Stimulated activated CD4-positive, alpha-beta T cell treated with anti-CD3 and anti-CD28 coated beads, Interleukin-2, amount 100 ng/mL, for 4 hours (primary cell): Measurements from ENCODE around the gene RING1.

Experiments
- DNase-seq: peaks from one replicate; pipeline ENCODE4 v3.0.0-alpha.2; 2020; ENCODE audit warnings: low read depth

The RING1 gene

DNA sequence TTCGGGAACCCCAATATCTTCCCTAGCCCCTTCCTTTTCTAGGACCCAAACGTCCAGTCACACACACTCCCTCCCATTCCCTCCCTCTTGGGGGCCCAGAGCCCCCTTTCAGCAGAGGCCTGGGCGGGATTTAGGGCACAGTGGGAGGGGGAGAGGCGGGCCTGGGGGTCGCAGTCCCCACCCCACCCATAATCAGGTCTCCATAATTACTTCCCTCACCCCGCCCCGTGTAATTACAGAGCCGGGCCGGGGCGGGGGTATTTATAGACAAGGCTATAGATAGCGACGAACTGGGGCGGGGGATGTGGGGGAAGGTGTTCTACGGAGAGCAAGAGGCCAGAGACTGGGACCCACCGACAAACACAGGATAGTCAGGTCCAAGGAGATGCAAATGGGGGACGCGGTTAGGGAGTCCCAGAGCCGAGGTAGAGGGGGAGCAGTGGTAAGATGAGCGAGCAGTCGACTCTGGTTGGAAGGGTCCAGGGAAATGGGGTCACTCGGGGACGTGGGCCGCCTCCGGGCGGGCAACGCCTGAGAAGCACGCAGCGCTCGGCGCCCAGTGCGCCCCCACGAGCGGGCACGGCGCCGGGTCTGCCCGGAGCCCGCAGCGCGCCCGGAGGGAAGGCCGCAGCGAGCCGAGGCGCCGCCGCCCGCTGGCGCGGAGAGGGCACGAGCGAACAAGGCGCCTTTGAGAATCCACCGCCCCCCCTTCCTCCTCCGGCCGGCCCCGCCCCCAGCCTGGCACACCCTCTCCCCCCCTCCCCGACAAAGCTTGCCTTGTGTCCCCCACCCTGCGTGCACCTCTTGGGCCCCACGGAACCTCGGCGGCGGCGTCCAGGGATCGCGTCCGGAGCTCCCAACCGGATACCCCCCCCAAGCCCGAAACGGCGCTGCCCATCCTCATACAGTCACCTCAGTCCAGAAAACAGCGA, 15.4 kb upstream of the RING1 start:
- DNase-seq: no peak

DNA sequence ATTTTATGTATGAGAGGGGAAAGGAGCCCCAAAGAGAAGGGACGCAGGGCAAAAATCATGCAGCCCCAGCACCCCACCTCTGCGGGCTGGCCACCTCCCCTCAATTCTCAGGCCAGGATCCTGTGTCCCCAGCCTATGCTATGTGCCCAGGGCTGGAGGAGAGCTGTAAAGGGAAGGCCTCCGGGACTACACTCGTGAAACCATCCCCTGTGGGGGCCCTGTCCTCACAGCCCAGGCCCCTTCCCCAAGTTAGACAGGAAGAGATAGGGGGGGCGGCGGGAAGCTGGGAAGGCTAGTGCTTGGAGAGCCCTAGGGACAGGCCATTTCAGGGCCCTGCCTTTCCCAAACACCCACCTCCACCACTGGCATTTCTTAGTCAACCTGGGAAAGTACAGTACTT, 14.7 kb upstream of the RING1 start:
- no peak for DNase-seq

DNA sequence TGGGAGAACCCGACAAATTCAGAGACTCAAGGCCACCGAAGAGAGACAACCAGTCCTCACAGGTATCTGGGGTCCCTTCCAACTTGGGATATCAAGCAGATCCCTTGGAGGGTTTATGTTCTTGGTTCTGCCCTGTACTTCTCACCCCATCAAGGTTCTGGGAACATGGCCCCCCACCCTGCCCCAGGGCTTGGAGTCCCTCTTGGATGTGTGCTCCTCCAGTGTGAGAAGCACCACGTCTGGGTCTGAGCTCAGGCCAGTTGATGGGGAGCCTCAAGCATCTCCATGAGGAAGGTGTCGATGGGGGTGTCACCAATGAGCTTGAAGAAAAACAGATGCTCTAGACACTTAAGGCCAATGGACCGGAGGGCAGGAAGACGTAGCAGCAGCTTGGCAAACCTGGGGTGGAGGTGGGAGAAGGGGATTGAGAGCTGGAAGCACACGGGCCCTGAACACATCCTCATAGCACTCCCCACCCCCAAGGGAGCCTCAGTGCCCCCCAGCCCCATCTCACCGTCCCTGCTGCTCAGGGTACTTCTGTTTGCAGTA, 13.8 kb upstream of the RING1 start:
- DNase-seq: no peak

DNA sequence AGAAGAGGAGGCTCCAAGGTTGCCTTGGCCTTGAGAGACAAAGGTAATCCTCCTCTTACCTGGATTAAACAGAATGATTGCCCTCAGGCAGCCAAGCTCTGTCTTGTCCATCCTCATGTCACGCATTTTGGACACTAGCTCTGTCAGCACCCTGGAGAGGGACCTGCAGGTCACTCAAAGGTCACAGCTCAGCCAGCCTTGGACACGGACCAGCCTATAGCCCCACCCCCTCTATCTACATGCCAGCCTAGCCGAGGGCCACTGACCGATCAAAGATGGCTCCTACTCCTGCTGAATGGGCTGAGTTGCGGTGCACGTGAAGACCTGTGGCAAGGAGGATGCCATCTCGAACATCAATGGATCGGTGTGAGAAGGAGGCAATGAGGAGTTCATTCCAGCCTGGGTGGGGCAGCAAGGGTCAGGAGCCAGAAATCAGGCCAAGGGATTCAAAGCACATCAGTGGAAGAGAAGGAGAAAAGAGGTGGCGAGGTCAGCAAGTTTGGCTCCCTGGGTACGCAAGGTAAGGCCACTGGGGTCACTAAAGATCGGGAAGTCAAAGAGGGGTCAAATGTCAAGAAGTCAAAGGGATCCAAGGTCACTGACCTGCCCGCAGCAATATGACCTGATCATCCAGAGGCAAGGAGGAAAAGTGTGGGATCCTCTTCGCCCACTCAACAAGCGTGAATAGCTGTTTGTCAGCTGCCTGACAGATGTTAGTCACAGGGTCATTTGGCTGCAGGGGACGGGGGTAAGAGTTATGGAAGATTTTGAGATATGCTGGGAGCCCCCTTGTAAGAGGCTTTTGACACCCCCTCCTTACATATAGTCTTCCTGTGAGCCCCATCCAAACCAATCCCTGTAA, 12.8 kb upstream of the RING1 start:
- no peak for DNase-seq

DNA sequence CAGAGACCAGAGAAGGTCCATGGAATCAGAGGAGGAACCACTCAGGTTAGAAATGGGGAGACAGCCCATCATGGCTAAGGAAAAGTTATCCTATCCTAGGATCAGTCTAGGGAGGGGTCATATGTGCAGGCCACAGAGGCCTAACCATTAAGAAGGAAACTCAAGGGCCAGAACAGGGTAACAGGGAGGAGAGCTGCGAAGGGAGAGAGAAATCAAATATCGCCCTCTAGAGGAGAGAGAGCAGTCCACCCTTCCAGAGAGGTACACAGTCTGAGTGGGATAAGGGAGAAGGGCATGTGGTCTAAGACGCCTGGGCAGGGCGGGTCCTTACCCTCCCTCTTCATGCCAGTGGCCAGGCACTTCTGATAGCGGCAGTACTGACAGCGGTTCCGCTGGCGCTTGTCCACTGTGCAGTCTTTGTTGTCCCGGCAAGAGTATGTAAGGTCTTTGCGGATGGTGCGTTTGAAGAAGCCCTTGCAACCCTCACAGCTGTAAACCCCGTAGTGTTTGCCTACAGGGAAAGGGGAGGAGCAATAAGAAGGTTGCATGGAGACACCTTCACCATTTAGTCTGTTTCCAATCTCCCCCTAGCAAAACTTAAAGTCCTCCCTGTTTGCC, 10.8 kb upstream of the RING1 start:
- no peak for DNase-seq

DNA sequence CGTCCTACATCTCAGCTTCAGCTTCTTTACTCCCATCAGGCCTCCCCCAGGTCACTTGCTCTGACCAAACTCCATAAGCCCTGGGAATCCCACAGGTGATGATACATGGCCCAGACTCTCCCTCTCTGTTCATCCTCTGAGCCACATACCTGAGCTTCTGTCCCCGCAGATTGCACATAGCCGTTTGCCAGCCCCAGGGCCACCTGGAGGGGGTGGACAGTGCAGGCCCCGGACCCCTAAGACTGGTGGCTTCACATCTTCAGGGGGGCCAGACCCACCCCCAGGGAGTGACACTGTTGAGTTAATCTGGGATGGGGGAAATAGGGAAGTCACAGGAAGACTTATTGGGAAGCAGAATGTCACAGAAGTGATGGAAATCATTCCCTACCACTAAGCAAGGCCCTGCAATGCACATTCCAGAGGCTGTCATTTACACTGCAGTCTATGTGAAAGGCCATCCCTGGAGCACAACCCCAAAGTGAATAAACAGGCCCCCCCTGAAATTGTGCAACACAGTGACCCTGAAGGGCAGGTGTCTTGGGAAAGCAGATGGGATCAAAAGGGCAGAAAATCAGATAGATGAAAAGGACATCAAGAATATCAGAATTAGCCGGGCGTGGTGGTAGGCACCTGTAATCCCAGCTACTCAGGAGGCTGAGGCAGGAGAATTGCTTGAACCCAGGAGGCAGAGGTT, 10.0 kb upstream of the RING1 start:
- DNase-seq: no peak

DNA sequence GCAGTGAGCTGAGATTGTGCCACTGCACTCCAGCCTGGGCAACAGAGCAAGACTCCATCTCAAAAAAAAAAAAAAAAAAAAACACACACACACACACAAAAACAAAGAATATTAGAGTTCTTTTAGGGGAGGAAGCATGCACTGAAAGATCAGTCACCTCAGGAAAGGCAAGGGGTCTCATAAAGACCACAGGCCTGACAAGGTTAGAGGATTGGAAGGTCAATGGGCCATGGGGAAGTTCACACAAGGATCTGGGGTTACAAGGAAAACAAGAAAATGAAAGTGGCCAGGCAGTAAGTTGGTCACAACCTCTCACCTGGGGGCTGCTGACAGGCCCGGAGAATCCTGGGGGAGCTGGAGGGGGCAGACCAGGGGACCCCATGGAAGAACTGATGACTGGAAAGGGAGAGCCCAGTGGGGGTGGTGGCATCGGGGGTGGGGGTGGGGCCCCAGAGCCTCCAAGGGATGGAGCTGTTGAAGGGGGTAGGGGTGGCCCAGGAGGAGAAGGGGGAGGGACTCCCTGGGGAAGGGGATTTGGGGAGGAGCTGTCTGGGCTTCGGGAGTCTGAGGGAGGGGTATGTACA, 9.4 kb upstream of the RING1 start:
- DNase-seq: no peak

DNA sequence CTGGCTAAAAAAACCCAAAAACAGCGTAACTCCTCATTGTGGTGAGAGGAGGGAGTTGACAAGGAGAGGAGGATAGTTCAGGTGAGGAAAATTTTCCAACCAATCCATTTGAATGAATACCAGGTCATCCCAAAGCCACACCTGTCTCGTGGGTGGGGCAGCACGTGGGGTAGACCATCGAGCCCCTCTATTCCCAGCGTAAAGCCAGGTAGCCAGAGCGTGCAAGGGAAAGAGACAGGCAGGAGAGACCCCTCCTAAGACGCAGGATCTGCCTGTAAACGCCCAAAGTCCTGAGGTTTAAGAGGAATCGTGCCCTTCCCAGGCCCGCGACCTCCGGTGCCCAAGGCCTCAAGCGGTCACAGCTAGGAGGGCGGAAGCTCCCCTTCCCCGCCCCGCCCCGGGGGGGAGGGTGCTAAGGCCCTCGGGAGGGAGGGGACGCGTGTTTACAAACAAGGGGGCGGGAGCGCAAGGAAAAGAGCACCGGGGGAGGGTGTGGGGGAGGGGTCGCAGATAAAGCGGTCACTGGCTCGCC, 8.5 kb upstream of the RING1 start:
- peak; percentile 50 for DNase-seq

DNA sequence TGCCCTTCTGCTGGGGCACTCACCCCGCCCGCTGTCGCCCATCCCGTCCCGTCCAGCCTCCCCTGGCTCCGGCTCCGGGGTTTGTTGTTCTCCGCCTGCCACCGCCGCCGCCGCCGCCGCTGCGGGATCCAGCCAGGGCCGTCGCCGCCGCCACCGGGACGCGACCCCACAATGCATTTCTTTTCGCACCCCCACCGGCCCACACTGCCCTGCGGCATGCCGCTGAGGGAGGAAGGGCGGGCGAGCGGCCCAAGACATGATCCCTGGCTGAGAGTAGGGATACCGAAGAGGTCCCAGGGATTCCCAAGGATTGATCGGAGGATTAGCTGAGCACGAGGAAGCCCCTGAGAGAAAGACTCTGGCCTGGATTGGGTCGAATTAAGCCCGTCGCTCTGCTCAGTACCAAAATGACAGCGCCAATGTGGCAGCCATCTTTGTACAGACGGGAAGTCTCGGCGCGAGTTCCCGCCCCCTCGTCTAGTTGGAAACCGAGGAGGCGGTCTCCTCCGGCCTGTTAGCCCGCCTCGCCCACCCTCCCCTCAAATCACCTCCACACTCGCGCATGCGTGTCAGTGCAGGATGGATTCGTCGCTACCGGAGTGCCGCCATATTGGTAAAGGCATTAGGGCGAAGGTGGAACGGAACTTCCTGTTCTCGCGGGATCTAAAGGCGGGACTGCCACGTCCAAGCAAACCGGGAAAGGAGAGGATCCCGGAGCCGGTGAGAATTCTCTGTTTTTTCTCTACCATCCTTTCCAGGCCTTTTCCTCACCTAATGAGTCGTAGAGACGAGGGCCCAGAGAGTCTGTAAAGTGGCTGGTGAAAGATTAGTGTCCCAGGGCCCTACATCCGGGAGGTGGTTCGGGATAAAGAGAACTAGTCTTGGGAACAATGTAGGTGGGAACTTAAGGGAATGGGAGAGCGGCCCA, 7.8 kb upstream of the RING1 start, which contains the start of the genes RXRB and SLC39A7:
TSS of gene RXRB (minus strand) at position 447 of the 928 bp plus-strand sequence. CDS start at position 258, 189 bp downstream.
TSS of gene SLC39A7 (plus strand) at position 649 of the 928 bp plus-strand sequence. CDS start 379 bp downstream, outside the sequence.
- DNase-seq: peak; percentile 99

DNA sequence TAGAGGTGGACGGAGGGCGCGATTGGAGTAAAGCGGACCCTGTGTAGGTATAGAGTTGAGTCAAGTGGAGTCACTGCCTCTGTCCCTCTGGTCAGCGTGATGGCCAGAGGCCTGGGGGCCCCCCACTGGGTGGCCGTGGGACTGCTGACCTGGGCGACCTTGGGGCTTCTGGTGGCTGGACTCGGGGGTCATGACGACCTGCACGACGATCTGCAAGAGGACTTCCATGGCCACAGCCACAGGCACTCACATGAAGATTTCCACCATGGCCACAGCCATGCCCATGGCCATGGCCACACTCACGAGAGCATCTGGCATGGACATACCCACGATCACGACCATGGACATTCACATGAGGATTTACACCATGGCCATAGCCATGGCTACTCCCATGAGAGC, 7.2 kb upstream of the RING1 start:
- no peak for DNase-seq

DNA sequence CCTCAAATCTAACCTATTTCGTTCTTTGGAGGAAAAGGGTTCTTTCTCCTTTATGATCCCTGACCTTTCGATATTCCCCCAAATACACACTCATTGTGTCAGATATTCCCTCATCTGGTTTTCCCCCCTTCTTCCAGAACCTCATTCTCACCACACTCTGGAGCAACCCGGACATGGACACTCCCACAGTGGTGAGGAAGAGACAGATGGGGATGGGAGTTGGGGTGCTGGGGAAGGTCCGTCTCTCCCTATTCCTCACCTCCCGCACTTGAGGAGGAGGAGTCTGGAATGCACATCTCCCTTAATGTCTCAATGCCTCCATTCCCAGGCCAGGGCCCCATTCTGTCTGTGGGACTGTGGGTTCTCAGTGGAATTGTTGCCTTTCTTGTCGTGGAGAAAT, 6.4 kb upstream of the RING1 start:
- DNase-seq: no peak

DNA sequence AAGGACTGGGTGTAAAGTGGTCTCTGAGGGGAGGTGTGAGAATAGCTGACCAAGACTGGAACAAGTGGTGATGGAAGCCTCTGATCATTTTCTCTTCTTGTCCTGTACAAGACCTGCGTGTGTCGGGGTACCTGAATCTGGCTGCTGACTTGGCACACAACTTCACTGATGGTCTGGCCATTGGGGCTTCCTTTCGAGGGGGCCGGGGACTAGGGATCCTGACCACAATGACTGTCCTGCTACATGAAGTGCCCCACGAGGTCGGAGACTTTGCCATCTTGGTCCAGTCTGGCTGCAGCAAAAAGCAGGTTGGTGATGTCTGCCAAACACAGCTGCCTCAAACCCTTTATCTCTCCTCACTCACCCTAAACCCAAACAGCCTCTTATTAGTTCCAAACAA, 5.5 kb upstream of the RING1 start:
- DNase-seq: no peak

DNA sequence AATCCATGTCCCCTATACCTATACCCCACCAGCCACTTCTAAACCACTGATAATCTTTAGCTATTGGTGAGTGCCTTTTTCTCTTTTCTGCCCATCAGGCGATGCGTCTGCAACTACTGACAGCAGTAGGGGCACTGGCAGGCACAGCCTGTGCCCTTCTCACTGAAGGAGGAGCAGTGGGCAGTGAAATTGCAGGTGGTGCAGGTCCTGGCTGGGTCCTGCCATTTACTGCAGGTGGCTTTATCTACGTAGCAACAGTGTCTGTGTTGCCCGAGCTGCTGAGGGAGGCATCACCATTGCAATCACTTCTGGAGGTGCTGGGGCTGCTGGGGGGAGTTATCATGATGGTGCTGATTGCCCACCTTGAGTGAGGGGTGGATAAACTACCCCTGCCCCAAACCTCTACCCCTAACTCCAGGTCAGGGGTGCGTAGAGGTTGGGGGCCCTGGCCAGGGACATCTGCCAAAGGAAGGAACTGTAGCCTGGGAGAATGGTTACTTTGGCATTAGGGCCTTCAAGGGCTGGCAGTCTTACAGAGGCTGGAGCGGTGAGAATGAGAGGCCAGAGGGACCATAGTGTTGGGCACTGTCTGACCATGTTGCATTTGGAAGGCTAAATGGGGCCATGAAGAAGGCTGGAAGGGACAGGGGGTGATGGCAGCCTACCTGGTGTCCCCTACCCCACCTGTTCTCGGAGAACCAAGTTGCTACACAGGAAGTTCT, 4.7 kb upstream of the RING1 start:
- DNase-seq: no peak

DNA sequence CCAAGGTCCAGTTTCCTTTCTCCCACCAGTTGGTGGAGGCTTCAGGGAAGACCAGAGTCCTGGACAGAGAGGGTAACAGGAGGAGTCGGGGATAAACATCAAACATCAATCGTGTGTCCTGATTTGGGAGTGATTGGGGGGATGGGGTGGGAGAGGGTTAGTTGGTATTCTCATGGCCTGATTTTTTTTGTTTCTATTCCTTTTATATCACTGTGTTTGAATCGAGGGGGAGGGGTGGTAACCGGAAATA, 4.2 kb upstream of the RING1 start:
- DNase-seq: no peak

DNA sequence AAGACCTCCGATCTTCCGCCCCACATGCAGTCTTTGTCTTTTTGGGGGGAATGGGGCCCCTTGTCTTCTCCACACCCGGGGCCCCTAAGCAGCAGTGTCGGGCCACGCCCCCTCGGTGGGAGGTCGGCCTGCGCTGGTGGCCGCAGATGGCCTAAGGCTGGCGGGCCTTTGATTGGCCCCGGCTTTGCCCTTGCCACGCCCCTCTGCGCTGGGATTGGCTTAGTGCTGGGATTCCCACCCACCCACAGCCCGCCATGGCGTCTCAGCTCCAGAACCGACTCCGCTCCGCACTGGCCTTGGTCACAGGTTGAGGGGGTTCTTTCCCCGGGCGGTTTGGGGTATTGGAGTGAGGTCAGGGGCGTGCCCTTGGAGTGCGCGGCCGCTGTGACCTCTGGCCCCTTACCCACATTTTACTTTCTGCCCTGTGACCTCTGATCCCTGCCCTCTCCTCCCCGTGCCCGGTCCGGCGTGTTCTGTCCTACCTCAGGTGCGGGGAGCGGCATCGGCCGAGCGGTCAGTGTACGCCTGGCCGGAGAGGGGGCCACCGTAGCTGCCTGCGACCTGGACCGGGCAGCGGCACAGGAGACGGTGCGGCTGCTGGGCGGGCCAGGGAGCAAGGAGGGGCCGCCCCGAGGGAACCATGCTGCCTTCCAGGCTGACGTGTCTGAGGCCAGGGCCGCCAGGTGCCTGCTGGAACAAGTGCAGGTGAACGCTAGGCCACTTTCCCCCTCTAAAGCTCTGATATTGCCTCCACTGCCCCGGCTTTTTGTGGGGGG, 3.7 kb upstream of the RING1 start, which contains the start of gene HSD17B8:
TSS of gene HSD17B8 (plus strand) at position 241 of the 776 bp plus-strand sequence. CDS start at position 255, 14 bp downstream.
- DNase-seq: peak; percentile 89

DNA sequence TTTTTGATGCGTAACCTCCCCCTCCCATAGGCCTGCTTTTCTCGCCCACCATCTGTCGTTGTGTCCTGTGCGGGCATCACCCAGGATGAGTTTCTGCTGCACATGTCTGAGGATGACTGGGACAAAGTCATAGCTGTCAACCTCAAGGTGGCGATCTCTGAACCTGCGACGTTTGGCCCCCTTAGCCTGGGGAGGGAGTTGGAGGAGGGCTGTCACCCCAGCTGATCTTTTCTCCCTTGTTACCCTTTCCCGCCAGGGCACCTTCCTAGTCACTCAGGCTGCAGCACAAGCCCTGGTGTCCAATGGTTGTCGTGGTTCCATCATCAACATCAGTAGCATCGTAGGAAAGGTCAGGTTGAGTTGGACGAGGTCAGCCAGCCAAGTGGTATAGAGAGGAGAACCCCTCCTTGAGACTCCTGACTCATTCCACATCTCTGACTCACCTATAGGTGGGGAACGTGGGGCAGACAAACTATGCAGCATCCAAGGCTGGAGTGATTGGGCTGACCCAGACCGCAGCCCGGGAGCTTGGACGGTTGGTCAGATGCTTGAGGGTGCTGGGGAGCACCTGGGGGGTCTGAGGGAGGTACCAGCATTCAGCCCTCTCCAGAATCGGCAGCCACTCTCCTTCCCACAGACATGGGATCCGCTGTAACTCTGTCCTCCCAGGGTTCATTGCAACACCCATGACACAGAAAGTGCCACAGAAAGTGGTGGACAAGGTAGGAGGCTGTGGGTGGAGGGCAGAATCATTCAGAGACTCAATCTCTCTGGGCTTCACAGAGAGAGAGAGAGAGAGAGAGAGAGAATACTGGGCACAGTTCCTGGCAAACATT, 2.9 kb upstream of the RING1 start:
- DNase-seq: no peak
